Smooth muscle cell of bladder (primary cell): ENCODE results near the gene NCOR2. TPM values are rescaled to one million over a fixed set of nuclear protein-coding genes. Genes with fewer than 3 reads are reported as not detected.

Experiments used
- total RNA-seq: library from RNA; depleted of rRNA; stranded (reverse); fragments of >200 nt; gene quantifications from 2 replicates; pipeline ENCODE4 v1.2.3, GENCODE V29; 2014

Gene NCOR2
- total RNA-seq, result 22.3 and 36.1 TPM in 2 replicates

DNA sequence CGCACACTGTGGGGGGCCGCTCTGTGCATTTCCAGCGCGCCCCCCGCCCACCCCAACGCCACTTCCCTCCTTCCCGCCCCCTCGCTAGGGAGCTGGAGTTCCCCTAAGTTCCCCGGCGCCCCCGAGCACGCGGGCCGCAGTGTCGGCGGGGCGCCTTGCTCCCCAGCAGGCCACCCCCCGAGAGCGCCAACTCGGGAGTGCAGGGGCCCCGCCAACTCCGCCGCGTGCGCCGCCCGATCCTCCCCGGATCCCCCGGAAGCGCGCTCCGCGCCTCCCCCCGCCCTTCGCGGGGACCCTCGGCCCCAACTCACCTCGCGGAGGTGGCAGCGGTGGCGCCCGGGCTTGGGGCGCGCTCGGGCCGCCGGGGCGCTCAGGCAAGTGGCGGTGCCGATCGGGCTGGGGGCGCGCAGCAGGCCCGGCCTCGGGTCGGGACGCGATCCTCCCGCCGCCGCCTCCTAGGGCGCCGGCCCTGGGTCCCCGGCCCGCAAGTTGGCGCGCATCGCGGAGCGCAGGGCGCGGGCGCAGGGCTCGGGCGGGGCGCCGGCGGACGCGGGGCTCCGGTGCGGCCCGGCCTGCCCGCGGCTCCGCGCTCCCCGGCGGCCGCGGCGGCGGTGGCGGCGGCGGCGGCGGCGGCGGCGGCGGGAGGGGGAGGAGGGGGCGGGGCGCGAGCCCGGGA is at the start of gene NCOR2:
Gene NCOR2 (minus strand): TSS at position 616 of the 676 bp plus-strand sequence. CDS start 72,361 bp downstream, outside the sequence.

